ENCODE data around the gene CLNK. TPM values are rescaled to one million over a fixed set of nuclear protein-coding genes. Genes with fewer than 3 reads are reported as not detected.
"Not testable (repeated sequence)": the region's sequence is repeated elsewhere in the genome, so short reads cannot be mapped to it uniquely, and the experiment has no call there.

Gene CLNK
- total and polyA plus RNA-seq, 4 donors = under 0.01 to 0.01 (median under 0.01) TPM; not detected in 1

GRCh38 chr4:10577018-10577417 lies 107.5 kb downstream of the CLNK start (continued):
- TF ChIP-seq, protein P1, sequence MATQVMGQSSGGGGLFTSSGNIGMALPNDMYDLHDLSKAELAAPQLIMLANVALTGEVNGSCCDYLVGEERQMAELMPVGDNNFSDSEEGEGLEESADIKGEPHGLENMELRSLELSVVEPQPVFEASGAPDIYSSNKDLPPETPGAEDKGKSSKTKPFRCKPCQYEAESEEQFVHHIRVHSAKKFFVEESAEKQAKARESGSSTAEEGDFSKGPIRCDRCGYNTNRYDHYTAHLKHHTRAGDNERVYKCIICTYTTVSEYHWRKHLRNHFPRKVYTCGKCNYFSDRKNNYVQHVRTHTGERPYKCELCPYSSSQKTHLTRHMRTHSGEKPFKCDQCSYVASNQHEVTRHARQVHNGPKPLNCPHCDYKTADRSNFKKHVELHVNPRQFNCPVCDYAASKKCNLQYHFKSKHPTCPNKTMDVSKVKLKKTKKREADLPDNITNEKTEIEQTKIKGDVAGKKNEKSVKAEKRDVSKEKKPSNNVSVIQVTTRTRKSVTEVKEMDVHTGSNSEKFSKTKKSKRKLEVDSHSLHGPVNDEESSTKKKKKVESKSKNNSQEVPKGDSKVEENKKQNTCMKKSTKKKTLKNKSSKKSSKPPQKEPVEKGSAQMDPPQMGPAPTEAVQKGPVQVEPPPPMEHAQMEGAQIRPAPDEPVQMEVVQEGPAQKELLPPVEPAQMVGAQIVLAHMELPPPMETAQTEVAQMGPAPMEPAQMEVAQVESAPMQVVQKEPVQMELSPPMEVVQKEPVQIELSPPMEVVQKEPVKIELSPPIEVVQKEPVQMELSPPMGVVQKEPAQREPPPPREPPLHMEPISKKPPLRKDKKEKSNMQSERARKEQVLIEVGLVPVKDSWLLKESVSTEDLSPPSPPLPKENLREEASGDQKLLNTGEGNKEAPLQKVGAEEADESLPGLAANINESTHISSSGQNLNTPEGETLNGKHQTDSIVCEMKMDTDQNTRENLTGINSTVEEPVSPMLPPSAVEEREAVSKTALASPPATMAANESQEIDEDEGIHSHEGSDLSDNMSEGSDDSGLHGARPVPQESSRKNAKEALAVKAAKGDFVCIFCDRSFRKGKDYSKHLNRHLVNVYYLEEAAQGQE (IDR thresholded peaks at IDR 0.05) = no peak
- TF ChIP-seq SP1 (IDR thresholded peaks at IDR 0.05) (no peak), HNF4G (IDR thresholded peaks at IDR 0.05) (no peak), NR2F2 (IDR thresholded peaks at IDR 0.05) (no peak), FOXA1 (IDR thresholded peaks at IDR 0.05) (no peak), FOXA2 (IDR thresholded peaks at IDR 0.05) (no peak), YY1 (IDR thresholded peaks at IDR 0.05) (no peak)

DNA sequence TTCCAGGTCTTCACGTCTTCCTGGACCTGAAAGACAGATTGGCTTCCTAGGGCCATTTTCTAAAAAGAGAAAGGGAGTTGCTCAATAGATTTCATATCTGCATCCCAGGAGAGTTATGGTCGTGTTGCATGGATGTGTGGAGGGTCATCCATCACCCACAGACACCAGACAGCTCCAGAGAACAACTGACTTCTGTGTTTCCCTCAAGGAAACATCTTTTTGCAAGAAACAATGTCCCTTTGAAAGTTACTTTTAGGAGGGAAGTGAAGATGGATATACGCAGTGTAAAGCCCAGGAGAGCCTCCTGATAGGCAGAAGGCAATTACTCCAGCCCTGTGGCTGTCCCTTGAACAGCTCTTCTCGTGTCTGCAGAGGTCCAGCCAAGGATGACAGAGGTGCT lies 108.3 kb downstream of the CLNK start:
- no peak overlapping the region for H3K9ac ChIP-seq (ENCODE audit: low read depth in 1 of 2, low read length in 2 of 2)
- no peak overlapping the region for H3K4me3 ChIP-seq (ENCODE audit: low read depth in 1 of 3, low read length in 3 of 3)
- H3K9me3 ChIP-seq (ENCODE audit: control insufficient read depth in 4 of 4, low read length in 3 of 4) = no peaks in the 10 kb centered on the region
- no peaks in the 10 kb centered on the region for H3K4me1 ChIP-seq (ENCODE audit: control insufficient read depth in 4 of 4, insufficient read depth in 4 of 4, low read length in 3 of 4)
- no peak for TF ChIP-seq CTCF (IDR thresholded peaks at IDR 0.05; ENCODE audit: low read depth, low read length, missing input control)
- no peak for TF ChIP-seq FOXA2 (IDR thresholded peaks at IDR 0.05)
- no peak for TF ChIP-seq JUND (IDR thresholded peaks at IDR 0.05)
- H3K27me3 ChIP-seq (ENCODE audit: control insufficient read depth in 4 of 4, insufficient read depth in 4 of 4, low read length in 3 of 4) = peaks cover 0 to 5% (median 0%) of the 10 kb centered on the region in 4 donors
- 72% methylated on average over 4 of the region's 4 CpGs for WGBS
- H3K27ac ChIP-seq (ENCODE audit: low read depth in 1 of 2, low read length in 2 of 2) = no peak overlapping the region
- DNase-seq (ENCODE audit: low spot score) = no peak
- no peaks in the 10 kb centered on the region for H3K36me3 ChIP-seq (ENCODE audit: control insufficient read depth in 4 of 4, insufficient read depth in 3 of 4, low read depth in 1 of 4, low read length in 3 of 4)

- peaks cover 0 to 5% (median 0%) of the 10 kb centered on the region in 4 donors for H3K27me3 ChIP-seq (ENCODE audit: control insufficient read depth in 4 of 4, insufficient read depth in 4 of 4, low read length in 3 of 4)
- no peak for DNase-seq (ENCODE audit: low spot score)
- H3K9me3 ChIP-seq (ENCODE audit: control insufficient read depth in 4 of 4, low read length in 3 of 4) = no peaks in the 10 kb centered on the region
- H3K9ac ChIP-seq (ENCODE audit: low read depth in 1 of 2, low read length in 2 of 2) = no peak overlapping the region
- H3K27ac ChIP-seq (ENCODE audit: low read depth in 1 of 2, low read length in 2 of 2) = no peak overlapping the region
- TF ChIP-seq RXRA (IDR thresholded peaks at IDR 0.05) = no peak
- no peak for TF ChIP-seq MAX (IDR thresholded peaks at IDR 0.05)
- TF ChIP-seq HNF4G (IDR thresholded peaks at IDR 0.05) = no peak
- no peak for TF ChIP-seq FOXA2 (IDR thresholded peaks at IDR 0.05)
- no peak for TF ChIP-seq CTCF (IDR thresholded peaks at IDR 0.05; ENCODE audit: low read depth, low read length, missing input control)
- TF ChIP-seq ATF3 (IDR thresholded peaks at IDR 0.05) = no peak
- no peaks in the 10 kb centered on the region for H3K36me3 ChIP-seq (ENCODE audit: control insufficient read depth in 4 of 4, insufficient read depth in 3 of 4, low read depth in 1 of 4, low read length in 3 of 4)
- no peaks in the 10 kb centered on the region for H3K4me1 ChIP-seq (ENCODE audit: control insufficient read depth in 4 of 4, insufficient read depth in 4 of 4, low read length in 3 of 4)
- WGBS = 89% methylated on average over 7 of the region's 7 CpGs
- no peak overlapping the region for H3K4me3 ChIP-seq (ENCODE audit: low read depth in 1 of 3, low read length in 3 of 3)
Observed at GRCh38 chr4:10575414-10575813, 109.2 kb downstream of the CLNK start.

GRCh38 chr4:10574553-10574952 lies 110.0 kb downstream of the CLNK start:
- H3K27ac ChIP-seq (ENCODE audit: low read depth in 1 of 2, low read length in 2 of 2); H3K27me3 ChIP-seq (ENCODE audit: control insufficient read depth in 4 of 4, insufficient read depth in 4 of 4, low read length in 3 of 4); H3K36me3 ChIP-seq (ENCODE audit: control insufficient read depth in 4 of 4, insufficient read depth in 3 of 4, low read depth in 1 of 4, low read length in 3 of 4); H3K4me1 ChIP-seq (ENCODE audit: control insufficient read depth in 4 of 4, insufficient read depth in 4 of 4, low read length in 3 of 4); DNase-seq (ENCODE audit: low spot score); H3K9ac ChIP-seq (ENCODE audit: low read depth in 1 of 2, low read length in 2 of 2); H3K9me3 ChIP-seq (ENCODE audit: control insufficient read depth in 4 of 4, low read length in 3 of 4); H3K4me3 ChIP-seq (ENCODE audit: low read depth in 1 of 3, low read length in 3 of 3): not testable (repeated sequence)
- 83% methylated on average over 8 of the region's 8 CpGs for WGBS
